A549 (cell line): ENCODE data around the gene MFSD12.

Experiments used
- HOXA7 ChIP-seq: fragments of 250-450 bp; sonication (Bioruptor Pico); IDR thresholded peaks from 2 replicates; pipeline ENCODE4 v1.5.0; 2020; ENCODE audit warnings: mild to moderate bottlenecking, moderate library complexity
- MAFK ChIP-seq: fragments of 450-650 bp; IDR thresholded peaks from 2 replicates; pipeline ENCODE4 v1.6.1; 2014; ENCODE audit not compliant: partially characterized antibody
- MYC ChIP-seq: IDR thresholded peaks from 2 replicates; pipeline ENCODE4 v1.6.1; 2012; ENCODE audit warnings: mild to moderate bottlenecking, inconsistent platforms, low read length, improper control_type of control experiment, borderline replicate concordance
- RNF2 ChIP-seq: fragments of 200-600 bp; sonication (generic); IDR thresholded peaks from 2 replicates; pipeline ENCODE4 v1.6.1; 2016; ENCODE audit warnings: low read depth, mild to moderate bottlenecking, antibody characterized with exemption, moderate library complexity, borderline replicate concordance
- TF ChIP-seq, protein P1 (sequence below): fragments of 200-600 bp; sonication (generic); IDR thresholded peaks from 2 replicates; pipeline ENCODE4 v1.6.1; 2016; ENCODE audit warnings: antibody characterized with exemption, mild to moderate bottlenecking, moderate library complexity
- TF ChIP-seq, protein P2 (sequence below): fragments of >200 bp; sonication (Bioruptor Twin); formaldehyde crosslinking; IDR thresholded peaks from 3 replicates; pipeline ENCODE4 v1.5.1; 2016
- TF ChIP-seq, protein P3 (sequence below): IDR thresholded peaks from 2 replicates; pipeline ENCODE4 v1.6.1; 2012

DNA sequence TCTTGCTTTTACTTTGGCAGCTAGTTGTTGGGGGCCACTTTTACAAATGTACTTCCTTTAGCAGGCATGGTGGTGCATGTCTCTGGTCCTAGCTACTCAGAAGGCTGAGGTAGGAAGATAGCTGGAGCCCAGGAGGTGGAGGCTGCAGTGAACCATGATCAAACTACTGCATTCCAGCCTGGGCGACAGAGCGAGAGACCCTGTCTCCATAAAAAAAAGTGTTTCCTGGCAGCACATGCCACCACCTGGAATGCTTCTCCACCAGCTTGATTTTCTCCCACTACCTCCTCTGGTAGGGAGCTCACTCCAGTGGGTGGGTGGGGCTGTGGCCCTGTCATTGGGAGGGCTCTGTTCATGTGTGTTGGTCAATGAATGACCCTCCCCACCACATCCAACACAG, 38.7 kb downstream of the MFSD12 start:
- TF ChIP-seq, protein P1, sequence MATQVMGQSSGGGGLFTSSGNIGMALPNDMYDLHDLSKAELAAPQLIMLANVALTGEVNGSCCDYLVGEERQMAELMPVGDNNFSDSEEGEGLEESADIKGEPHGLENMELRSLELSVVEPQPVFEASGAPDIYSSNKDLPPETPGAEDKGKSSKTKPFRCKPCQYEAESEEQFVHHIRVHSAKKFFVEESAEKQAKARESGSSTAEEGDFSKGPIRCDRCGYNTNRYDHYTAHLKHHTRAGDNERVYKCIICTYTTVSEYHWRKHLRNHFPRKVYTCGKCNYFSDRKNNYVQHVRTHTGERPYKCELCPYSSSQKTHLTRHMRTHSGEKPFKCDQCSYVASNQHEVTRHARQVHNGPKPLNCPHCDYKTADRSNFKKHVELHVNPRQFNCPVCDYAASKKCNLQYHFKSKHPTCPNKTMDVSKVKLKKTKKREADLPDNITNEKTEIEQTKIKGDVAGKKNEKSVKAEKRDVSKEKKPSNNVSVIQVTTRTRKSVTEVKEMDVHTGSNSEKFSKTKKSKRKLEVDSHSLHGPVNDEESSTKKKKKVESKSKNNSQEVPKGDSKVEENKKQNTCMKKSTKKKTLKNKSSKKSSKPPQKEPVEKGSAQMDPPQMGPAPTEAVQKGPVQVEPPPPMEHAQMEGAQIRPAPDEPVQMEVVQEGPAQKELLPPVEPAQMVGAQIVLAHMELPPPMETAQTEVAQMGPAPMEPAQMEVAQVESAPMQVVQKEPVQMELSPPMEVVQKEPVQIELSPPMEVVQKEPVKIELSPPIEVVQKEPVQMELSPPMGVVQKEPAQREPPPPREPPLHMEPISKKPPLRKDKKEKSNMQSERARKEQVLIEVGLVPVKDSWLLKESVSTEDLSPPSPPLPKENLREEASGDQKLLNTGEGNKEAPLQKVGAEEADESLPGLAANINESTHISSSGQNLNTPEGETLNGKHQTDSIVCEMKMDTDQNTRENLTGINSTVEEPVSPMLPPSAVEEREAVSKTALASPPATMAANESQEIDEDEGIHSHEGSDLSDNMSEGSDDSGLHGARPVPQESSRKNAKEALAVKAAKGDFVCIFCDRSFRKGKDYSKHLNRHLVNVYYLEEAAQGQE: no peak
- TF ChIP-seq, protein P2, sequence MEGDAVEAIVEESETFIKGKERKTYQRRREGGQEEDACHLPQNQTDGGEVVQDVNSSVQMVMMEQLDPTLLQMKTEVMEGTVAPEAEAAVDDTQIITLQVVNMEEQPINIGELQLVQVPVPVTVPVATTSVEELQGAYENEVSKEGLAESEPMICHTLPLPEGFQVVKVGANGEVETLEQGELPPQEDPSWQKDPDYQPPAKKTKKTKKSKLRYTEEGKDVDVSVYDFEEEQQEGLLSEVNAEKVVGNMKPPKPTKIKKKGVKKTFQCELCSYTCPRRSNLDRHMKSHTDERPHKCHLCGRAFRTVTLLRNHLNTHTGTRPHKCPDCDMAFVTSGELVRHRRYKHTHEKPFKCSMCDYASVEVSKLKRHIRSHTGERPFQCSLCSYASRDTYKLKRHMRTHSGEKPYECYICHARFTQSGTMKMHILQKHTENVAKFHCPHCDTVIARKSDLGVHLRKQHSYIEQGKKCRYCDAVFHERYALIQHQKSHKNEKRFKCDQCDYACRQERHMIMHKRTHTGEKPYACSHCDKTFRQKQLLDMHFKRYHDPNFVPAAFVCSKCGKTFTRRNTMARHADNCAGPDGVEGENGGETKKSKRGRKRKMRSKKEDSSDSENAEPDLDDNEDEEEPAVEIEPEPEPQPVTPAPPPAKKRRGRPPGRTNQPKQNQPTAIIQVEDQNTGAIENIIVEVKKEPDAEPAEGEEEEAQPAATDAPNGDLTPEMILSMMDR: no peak
- no peak for TF ChIP-seq MAFK
- TF ChIP-seq, protein P3, sequence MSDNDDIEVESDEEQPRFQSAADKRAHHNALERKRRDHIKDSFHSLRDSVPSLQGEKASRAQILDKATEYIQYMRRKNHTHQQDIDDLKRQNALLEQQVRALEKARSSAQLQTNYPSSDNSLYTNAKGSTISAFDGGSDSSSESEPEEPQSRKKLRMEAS: no peak
- TF ChIP-seq HOXA7 (CRISPR knock-in tag): no peak
- no peak for TF ChIP-seq RNF2
- no peak for TF ChIP-seq MYC
